Measurements from ENCODE around the gene CARHSP1. TPM values are rescaled to one million over a fixed set of nuclear protein-coding genes. Genes with fewer than 3 reads are reported as not detected.

Gene CARHSP1
- total RNA-seq, 1 donor from 2014 or later, result 61.5 TPM

DNA sequence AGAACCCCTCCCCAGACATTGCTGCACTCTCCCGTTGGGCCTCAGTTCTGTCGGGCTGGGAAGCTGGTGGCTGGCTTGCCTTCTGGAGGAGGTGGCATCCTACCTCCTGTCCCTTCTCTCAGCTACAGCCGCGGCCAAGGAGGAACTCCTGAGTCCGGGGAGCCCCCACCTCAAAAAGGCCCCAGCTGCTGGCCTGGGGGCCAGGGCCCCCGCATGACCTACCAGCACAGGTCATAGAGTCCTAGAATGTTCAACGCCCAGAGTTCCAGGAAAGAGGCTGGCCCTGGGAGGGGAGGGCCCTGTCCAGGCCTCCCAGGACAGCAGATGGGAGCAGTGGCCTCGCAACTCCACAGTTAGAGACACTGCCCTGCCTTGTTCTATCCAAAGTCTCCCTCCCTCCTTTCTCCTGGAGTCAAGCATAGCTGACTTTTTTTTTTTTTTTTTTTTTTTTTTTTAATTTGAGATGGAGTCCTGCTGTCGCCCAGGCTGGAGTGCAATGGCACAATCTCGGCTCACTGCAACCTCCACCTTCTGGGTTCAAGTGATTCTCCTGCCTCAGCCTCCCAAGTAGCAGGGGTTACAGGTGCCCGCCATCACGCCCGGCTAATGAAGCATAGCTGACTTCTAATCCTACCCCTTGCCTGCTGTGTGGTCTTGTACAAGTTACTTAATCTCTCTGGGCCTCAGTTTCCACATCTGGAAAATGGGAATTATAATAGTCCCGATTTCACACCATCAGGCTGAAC, 7.1 kb downstream of the CARHSP1 start:
- peaks cover 4% of the 10 kb centered on the region for H3K36me3 ChIP-seq (ENCODE audit: insufficient read depth, low read length)
- no peak overlapping the region for H3K9ac ChIP-seq (ENCODE audit: low read length)
- Mint-ChIP-seq H3K4me3 (ENCODE audit: unreplicated experiment) (no peak overlapping the region), H3K4me1 (ENCODE audit: low read depth, unreplicated experiment) (peaks cover 38% of the 10 kb centered on the region), H3K27me3 (ENCODE audit: low read depth, unreplicated experiment) (no peaks in the 10 kb centered on the region), H3K36me3 (ENCODE audit: low read depth, unreplicated experiment) (peaks cover 10% of the 10 kb centered on the region), H3K27ac (ENCODE audit: unreplicated experiment) (no peak overlapping the region), H3K9me3 (ENCODE audit: unreplicated experiment) (peaks cover 3% of the 10 kb centered on the region)
- H4K20me1 ChIP-seq (ENCODE audit: insufficient read depth, low read length), result peaks cover 89% of the 10 kb centered on the region
- peaks cover 22% of the 10 kb centered on the region for H3K4me1 ChIP-seq (ENCODE audit: insufficient read depth, low read length)
- H3K4me3 ChIP-seq (ENCODE audit: insufficient read depth, low read depth, low read length), result no peak overlapping the region
- no peaks in the 10 kb centered on the region for H3K27me3 ChIP-seq (ENCODE audit: insufficient read depth, low read length)
- TF ChIP-seq EZH2 (IDR thresholded peaks at IDR 0.05; ENCODE audit: insufficient read depth, low read length), result no peak
- TF ChIP-seq CTCF (IDR thresholded peaks at IDR 0.05; ENCODE audit: insufficient read depth, low read depth, low read length), result no peak
- H2AFZ ChIP-seq (ENCODE audit: low read depth, low read length), result no peak overlapping the region
- no peak overlapping the region for H3K4me2 ChIP-seq (ENCODE audit: low read length)
- FAIRE-seq, result no peak
- H3K79me2 ChIP-seq (ENCODE audit: insufficient read depth, low read length), result peaks cover 59% of the 10 kb centered on the region
- H3K9me3 ChIP-seq (ENCODE audit: insufficient read depth, low read depth, low read length), result no peaks in the 10 kb centered on the region
- no peak overlapping the region for H3K27ac ChIP-seq (ENCODE audit: low read depth, low read length)
- no peak for DNase-seq (ENCODE audit: low read depth)

DNA sequence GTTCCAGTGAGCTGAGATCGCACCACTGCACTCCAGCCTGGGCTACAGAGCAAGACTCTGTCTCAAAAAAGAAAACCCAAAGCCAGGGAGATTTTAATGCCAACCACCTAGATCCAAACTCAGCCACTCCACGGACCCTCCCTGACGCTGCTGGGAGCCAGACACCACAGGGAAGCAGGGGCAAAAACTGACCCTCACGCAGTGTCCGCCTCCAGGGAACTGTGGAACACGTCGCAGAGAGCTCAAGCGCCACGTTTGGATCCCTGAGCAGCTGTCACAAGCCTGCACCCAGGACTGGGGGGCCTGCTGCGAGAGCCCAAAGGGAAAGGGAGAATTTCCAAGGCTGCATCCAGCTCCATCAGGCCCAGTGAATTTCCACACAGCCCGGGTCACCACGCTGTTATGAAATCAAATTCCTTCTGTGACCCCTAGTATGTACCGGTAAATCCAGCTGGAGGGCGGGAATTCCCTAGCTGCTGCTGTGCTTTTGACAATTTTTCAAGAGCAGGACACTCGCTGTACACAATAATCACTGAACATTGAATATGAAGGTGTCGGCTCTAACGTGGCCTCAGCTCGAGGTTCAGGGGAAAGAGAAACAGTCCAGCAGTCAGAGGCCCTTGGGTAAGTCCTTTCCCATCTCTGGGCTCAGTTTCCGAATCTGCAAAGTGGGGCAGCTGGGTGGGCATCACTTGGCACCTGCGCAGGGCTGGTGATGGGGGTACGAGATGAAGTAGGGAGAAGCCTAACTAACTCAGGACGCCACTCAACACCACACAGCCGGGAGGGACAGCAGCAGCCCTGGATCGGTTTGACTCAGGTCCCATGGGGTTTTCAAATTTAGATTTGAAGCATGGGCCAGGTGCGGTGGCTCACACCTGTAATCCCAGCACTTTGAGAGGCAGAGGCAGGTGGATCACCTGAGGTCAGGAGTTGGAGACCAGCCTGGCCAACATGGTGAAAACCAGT, 8.6 kb downstream of the CARHSP1 start:
- FAIRE-seq (no peak), DNase-seq (ENCODE audit: low read depth) (peak; percentile 41)
- peaks cover 30% of the 10 kb centered on the region for H3K4me1 Mint-ChIP-seq (ENCODE audit: low read depth, unreplicated experiment)
- no peak overlapping the region for H3K4me2 ChIP-seq (ENCODE audit: low read length)
- peaks cover 3% of the 10 kb centered on the region for H3K9me3 Mint-ChIP-seq (ENCODE audit: unreplicated experiment)
- no peak overlapping the region for H2AFZ ChIP-seq (ENCODE audit: low read depth, low read length)
- no peaks in the 10 kb centered on the region for H3K27me3 Mint-ChIP-seq (ENCODE audit: low read depth, unreplicated experiment)
- no peak overlapping the region for H3K27ac ChIP-seq (ENCODE audit: low read depth, low read length)
- H3K36me3 ChIP-seq (ENCODE audit: insufficient read depth, low read length), result peaks cover 14% of the 10 kb centered on the region
- no peak overlapping the region for H3K9ac ChIP-seq (ENCODE audit: low read length)
- H3K9me3 ChIP-seq (ENCODE audit: insufficient read depth, low read depth, low read length), result no peaks in the 10 kb centered on the region
- peaks cover 89% of the 10 kb centered on the region for H4K20me1 ChIP-seq (ENCODE audit: insufficient read depth, low read length)
- no peak overlapping the region for H3K27ac Mint-ChIP-seq (ENCODE audit: unreplicated experiment)
- peaks cover 45% of the 10 kb centered on the region for H3K79me2 ChIP-seq (ENCODE audit: insufficient read depth, low read length)
- H3K4me3 Mint-ChIP-seq (ENCODE audit: unreplicated experiment), result peak overlapping the region; percentile 40
- peaks cover 11% of the 10 kb centered on the region for H3K36me3 Mint-ChIP-seq (ENCODE audit: low read depth, unreplicated experiment)
- H3K27me3 ChIP-seq (ENCODE audit: insufficient read depth, low read length), result no peaks in the 10 kb centered on the region
- no peak overlapping the region for H3K4me3 ChIP-seq (ENCODE audit: insufficient read depth, low read depth, low read length)
- peaks cover 15% of the 10 kb centered on the region for H3K4me1 ChIP-seq (ENCODE audit: insufficient read depth, low read length)
- no peak for TF ChIP-seq CTCF (IDR thresholded peaks at IDR 0.05; ENCODE audit: insufficient read depth, low read depth, low read length)
- no peak for TF ChIP-seq EZH2 (IDR thresholded peaks at IDR 0.05; ENCODE audit: insufficient read depth, low read length)
